Fibroblast of the aortic adventitia (primary cell): ENCODE measurements around the gene LDLRAD3. TPM values are rescaled to one million over a fixed set of nuclear protein-coding genes. Genes with fewer than 3 reads are reported as not detected.

Experiments
- DNase-seq: peaks from one replicate; pipeline ENCODE4 v3.0.0-alpha.2; 2010; ENCODE audit warnings: low read depth
- H3K4me3 ChIP-seq: 2 replicates; pipeline ENCODE4 v1.5.1; 2011; ENCODE audit warnings: low read depth, mild to moderate bottlenecking, control low read depth, low read length, moderate library complexity
- total RNA-seq: library from RNA; depleted of rRNA; stranded (reverse); fragments of >200 nt; gene quantifications from 2 replicates; pipeline ENCODE4 v1.2.3, GENCODE V29; 2012; ENCODE audit warnings: low replicate concordance
- TF ChIP-seq, protein P1 (sequence below): IDR thresholded peaks from 2 replicates; pipeline ENCODE4 v1.5.1; 2011; ENCODE audit warnings: mild to moderate bottlenecking, low read length, control low read depth, inconsistent platforms; ENCODE audit not compliant: insufficient read depth

LDLRAD3 gene
- total RNA-seq, 1 donor, result 10.8 TPM

GRCh38 chr11:35933320-35933871 is 10.5 kb upstream of the LDLRAD3 start:
- TF ChIP-seq, protein P1, sequence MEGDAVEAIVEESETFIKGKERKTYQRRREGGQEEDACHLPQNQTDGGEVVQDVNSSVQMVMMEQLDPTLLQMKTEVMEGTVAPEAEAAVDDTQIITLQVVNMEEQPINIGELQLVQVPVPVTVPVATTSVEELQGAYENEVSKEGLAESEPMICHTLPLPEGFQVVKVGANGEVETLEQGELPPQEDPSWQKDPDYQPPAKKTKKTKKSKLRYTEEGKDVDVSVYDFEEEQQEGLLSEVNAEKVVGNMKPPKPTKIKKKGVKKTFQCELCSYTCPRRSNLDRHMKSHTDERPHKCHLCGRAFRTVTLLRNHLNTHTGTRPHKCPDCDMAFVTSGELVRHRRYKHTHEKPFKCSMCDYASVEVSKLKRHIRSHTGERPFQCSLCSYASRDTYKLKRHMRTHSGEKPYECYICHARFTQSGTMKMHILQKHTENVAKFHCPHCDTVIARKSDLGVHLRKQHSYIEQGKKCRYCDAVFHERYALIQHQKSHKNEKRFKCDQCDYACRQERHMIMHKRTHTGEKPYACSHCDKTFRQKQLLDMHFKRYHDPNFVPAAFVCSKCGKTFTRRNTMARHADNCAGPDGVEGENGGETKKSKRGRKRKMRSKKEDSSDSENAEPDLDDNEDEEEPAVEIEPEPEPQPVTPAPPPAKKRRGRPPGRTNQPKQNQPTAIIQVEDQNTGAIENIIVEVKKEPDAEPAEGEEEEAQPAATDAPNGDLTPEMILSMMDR, result no peak
- H3K4me3 ChIP-seq, result no peak overlapping the region
- no peak for DNase-seq

- TF ChIP-seq, protein P1, result no peak
- no peak overlapping the region for H3K4me3 ChIP-seq
- no peak for DNase-seq
Measured at GRCh38 chr11:35934271-35934670, 9.6 kb upstream of the LDLRAD3 start.

- TF ChIP-seq, protein P1, result no peak
- no peak overlapping the region for H3K4me3 ChIP-seq
- DNase-seq, result no peak
Measured at GRCh38 chr11:35934981-35935380, 8.9 kb upstream of the LDLRAD3 start.

DNA sequence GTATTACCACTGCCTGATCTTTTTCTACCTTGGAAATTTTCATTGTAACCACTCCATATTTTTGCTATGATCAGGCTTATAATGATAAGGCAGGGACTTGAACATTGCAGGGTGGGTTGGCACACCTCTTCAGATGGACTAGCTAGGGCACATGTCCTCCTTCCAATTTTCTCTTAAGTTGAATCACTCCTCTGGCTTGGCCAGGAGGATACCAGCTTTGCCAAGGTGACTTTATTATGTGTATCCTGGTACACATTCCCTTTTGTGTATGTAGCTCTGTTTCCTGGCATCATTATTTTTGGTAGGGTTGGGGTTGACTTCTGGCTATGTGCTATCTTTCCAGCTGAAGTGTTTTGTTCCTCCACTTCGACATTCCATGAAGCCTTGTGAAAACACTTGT is 8.5 kb upstream of the LDLRAD3 start:
- no peak for DNase-seq
- TF ChIP-seq, protein P1, result no peak
- H3K4me3 ChIP-seq, result no peak overlapping the region

DNA sequence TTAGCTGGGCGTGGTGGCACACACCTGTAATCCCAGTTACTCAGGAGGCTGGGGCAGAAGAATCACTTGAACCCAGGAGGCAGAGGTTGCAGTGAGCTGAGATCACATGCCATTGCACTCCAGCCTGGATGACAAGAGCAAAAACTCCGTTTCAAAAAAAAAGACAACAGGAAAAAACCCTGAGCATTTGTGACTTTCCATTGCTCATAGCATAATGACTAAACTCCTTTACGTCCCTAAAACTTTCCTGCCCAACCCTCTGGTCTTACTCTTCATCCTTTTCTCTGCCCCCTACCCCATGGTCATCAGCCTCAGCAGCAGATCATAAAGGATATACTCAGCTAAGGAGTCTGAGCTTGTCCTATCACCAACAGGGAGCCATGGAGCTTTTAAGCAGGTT is 6.8 kb upstream of the LDLRAD3 start:
- no peak overlapping the region for H3K4me3 ChIP-seq
- DNase-seq, result no peak
- TF ChIP-seq, protein P1, result no peak

GRCh38 chr11:35937700-35938099 is 6.2 kb upstream of the LDLRAD3 start:
- DNase-seq, result no peak
- TF ChIP-seq, protein P1, result no peak
- H3K4me3 ChIP-seq, result no peak overlapping the region

GRCh38 chr11:35938231-35938630 is 5.6 kb upstream of the LDLRAD3 start:
- TF ChIP-seq, protein P1, result no peak
- no peak overlapping the region for H3K4me3 ChIP-seq
- DNase-seq, result no peak
